Measurements from ENCODE around the gene SLC9A9. TPM values are rescaled to one million over a fixed set of nuclear protein-coding genes. Genes with fewer than 3 reads are reported as not detected.

The SLC9A9 gene
- total and polyA plus RNA-seq, 10 of the 15 experiments (the other 5 are each of a cell fraction or from before 2014, with no cell fraction given) = 3.5 to 14.2 (median 9.3) TPM

- no peaks in the 10 kb centered on the region for H4K20me1 ChIP-seq (ENCODE audit: control insufficient read depth, insufficient read depth)
- WGBS (ENCODE audit: insufficient coverage, insufficient replicate concordance, low lambda C conversion rate, missing lambda C conversion rate) = 5% methylated on average over 2 of the region's 2 CpGs
- FAIRE-seq (no peak), DNase-seq (ENCODE audit: low read depth, low spot score) (no peak), ATAC-seq (peak; percentile 55)
- H3K27ac ChIP-seq (ENCODE audit: control insufficient read depth, insufficient read depth) = no peak overlapping the region
- no peak overlapping the region for H2AFZ ChIP-seq (ENCODE audit: control insufficient read depth, low read depth, low read length)
- H3K4me1 ChIP-seq (ENCODE audit: control insufficient read depth, insufficient read depth, low read length) = peaks cover 19% of the 10 kb centered on the region
- H3K79me2 ChIP-seq (ENCODE audit: control insufficient read depth, insufficient read depth, low read length) = no peaks in the 10 kb centered on the region
- in situ Hi-C loops (cut with MboI) = no loop called here
- H3K4me2 ChIP-seq (ENCODE audit: control insufficient read depth, insufficient read depth) = peak overlapping the region; percentile 18; the same call in 1 of the 2 replicates
- H3K9ac ChIP-seq (ENCODE audit: control insufficient read depth, insufficient read depth, low read length) = no peak overlapping the region
- no peaks in the 10 kb centered on the region for H3K36me3 ChIP-seq (ENCODE audit: control insufficient read depth in 2 of 2, insufficient read depth in 2 of 2, low read length in 1 of 2)
- no peaks in the 10 kb centered on the region for H3K9me3 ChIP-seq (replicated peaks; ENCODE audit: control insufficient read depth, insufficient read depth, low read length)
- ChIA-PET SMC1A (ENCODE audit: uncharacterized antibody, unreplicated experiment) (no interaction called here), CTCF (interaction anchor here (1.3 kb wide), 1 partner anchor 11 kb away, joined by 3 read pairs; no protein-coding TSS in a partner anchor), RAD21 (ENCODE audit: unreplicated experiment) (no interaction called here), POLR2A (no interaction called here)
- no peaks in the 10 kb centered on the region for H3K27me3 ChIP-seq (replicated peaks in 1 of 2; ENCODE audit: control insufficient read depth in 2 of 2, insufficient read depth in 2 of 2, low read length in 1 of 2)
- no peak overlapping the region for H3K4me3 ChIP-seq
- intact Hi-C loops (cut with micrococcal nuclease; ENCODE audit: unreplicated experiment) = no loop called here
- BruUV-seq (replicated peaks) = no TSS peak
- TF ChIP-seq RUNX3 (IDR thresholded peaks at IDR 0.05; ENCODE audit: low read length) = peak; percentile 77
- TF ChIP-seq EED (IDR thresholded peaks at IDR 0.05; ENCODE audit: low read depth) = peak; percentile 79
- no peak for TF ChIP-seq STAT3 (IDR thresholded peaks at IDR 0.05; ENCODE audit: low read depth, low read length)
- TF ChIP-seq, protein P1, sequence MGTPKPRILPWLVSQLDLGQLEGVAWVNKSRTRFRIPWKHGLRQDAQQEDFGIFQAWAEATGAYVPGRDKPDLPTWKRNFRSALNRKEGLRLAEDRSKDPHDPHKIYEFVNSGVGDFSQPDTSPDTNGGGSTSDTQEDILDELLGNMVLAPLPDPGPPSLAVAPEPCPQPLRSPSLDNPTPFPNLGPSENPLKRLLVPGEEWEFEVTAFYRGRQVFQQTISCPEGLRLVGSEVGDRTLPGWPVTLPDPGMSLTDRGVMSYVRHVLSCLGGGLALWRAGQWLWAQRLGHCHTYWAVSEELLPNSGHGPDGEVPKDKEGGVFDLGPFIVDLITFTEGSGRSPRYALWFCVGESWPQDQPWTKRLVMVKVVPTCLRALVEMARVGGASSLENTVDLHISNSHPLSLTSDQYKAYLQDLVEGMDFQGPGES (IDR thresholded peaks at IDR 0.05) = no peak
Observed at GRCh38 chr3:143810953-143811265, 37.4 kb downstream of the SLC9A9 start.

GRCh38 chr3:143810166-143810952 is 37.9 kb downstream of the SLC9A9 start:
- peaks cover 19% of the 10 kb centered on the region for H3K4me1 ChIP-seq (ENCODE audit: control insufficient read depth, insufficient read depth, low read length)
- H3K9me3 ChIP-seq (replicated peaks; ENCODE audit: control insufficient read depth, insufficient read depth, low read length) = no peaks in the 10 kb centered on the region
- in situ Hi-C loops (cut with MboI) = no loop called here
- ChIA-PET POLR2A (no interaction called here), SMC1A (ENCODE audit: uncharacterized antibody, unreplicated experiment) (no interaction called here), CTCF (no interaction called here), RAD21 (ENCODE audit: unreplicated experiment) (no interaction called here)
- 100% methylated on average over 2 of the region's 2 CpGs for WGBS (ENCODE audit: insufficient coverage, insufficient replicate concordance, low lambda C conversion rate, missing lambda C conversion rate)
- H4K20me1 ChIP-seq (ENCODE audit: control insufficient read depth, insufficient read depth) = no peaks in the 10 kb centered on the region
- no peak overlapping the region for H3K4me3 ChIP-seq
- 0 out of 2 replicates have a peak overlapping the region, but pooled peaks have one; percentile 18 for H3K4me2 ChIP-seq (ENCODE audit: control insufficient read depth, insufficient read depth)
- H3K36me3 ChIP-seq (ENCODE audit: control insufficient read depth in 2 of 2, insufficient read depth in 2 of 2, low read length in 1 of 2) = no peaks in the 10 kb centered on the region
- no peak overlapping the region for H2AFZ ChIP-seq (ENCODE audit: control insufficient read depth, low read depth, low read length)
- no peaks in the 10 kb centered on the region for H3K79me2 ChIP-seq (ENCODE audit: control insufficient read depth, insufficient read depth, low read length)
- FAIRE-seq (no peak), ATAC-seq (no peak), DNase-seq (ENCODE audit: low read depth, low spot score) (no peak)
- BruUV-seq (replicated peaks) = no TSS peak
- no peak overlapping the region for H3K9ac ChIP-seq (ENCODE audit: control insufficient read depth, insufficient read depth, low read length)
- intact Hi-C loops (cut with micrococcal nuclease; ENCODE audit: unreplicated experiment) = no loop called here
- H3K27me3 ChIP-seq (replicated peaks in 1 of 2; ENCODE audit: control insufficient read depth in 2 of 2, insufficient read depth in 2 of 2, low read length in 1 of 2) = no peaks in the 10 kb centered on the region
- H3K27ac ChIP-seq (ENCODE audit: control insufficient read depth, insufficient read depth) = no peak overlapping the region
- TF ChIP-seq BMI1 (IDR thresholded peaks at IDR 0.05; ENCODE audit: borderline replicate concordance) = no peak
- TF ChIP-seq DPF2 (IDR thresholded peaks at IDR 0.05) = no peak
- TF ChIP-seq BHLHE40 (IDR thresholded peaks at IDR 0.05; ENCODE audit: borderline replicate concordance in 1 of 2, low read depth in 2 of 2, low read length in 1 of 2) = no peak
- no peak for TF ChIP-seq LARP7 (IDR thresholded peaks at IDR 0.05)
- TF ChIP-seq IKZF2 (IDR thresholded peaks at IDR 0.05) = no peak
- no peak for TF ChIP-seq PRDM15 (CRISPR knock-in tag; IDR thresholded peaks at IDR 0.05)
- TF ChIP-seq, protein P2, sequence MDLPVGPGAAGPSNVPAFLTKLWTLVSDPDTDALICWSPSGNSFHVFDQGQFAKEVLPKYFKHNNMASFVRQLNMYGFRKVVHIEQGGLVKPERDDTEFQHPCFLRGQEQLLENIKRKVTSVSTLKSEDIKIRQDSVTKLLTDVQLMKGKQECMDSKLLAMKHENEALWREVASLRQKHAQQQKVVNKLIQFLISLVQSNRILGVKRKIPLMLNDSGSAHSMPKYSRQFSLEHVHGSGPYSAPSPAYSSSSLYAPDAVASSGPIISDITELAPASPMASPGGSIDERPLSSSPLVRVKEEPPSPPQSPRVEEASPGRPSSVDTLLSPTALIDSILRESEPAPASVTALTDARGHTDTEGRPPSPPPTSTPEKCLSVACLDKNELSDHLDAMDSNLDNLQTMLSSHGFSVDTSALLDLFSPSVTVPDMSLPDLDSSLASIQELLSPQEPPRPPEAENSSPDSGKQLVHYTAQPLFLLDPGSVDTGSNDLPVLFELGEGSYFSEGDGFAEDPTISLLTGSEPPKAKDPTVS (IDR thresholded peaks at IDR 0.05; ENCODE audit: low read depth, low read length) = no peak
- TF ChIP-seq TARDBP (IDR thresholded peaks at IDR 0.05; ENCODE audit: borderline replicate concordance) = no peak
